HG03457 (cell line): ENCODE data around the gene ERP29.
"Not testable (repeated sequence)": the region's sequence is repeated elsewhere in the genome, so short reads cannot be mapped to it uniquely, and the experiment has no call there.

Source experiments
- ATAC-seq: cut with Tn5 transposase; IDR thresholded peaks from one replicate; pipeline ENCODE4 v1.9.1; 2021; ENCODE audit warnings: moderate number of reproducible peaks; ENCODE audit not compliant: unreplicated experiment

ERP29 gene

GRCh38 chr12:112031472-112031871 lies 18.2 kb downstream of the ERP29 start:
- no peak for ATAC-seq

DNA sequence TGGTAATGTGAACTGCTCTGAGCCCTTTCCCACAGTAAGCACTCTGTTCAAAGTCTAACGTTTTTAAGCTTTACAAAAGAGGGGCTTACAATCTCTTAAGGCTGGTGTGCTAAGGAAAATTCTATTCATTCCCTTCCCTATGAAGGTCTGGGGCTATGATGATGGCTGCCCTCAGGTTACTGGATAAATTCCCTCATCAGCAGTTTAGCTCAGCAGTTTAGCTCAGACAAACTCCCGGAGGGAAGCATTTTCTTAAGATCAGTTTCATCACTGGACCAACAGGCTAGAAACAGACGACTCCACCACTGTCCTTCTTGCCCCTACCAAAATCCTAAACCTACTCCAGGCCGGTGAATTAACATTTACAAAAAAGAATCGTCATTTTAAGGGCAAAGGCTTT lies 19.1 kb downstream of the ERP29 start:
- no peak for ATAC-seq

GRCh38 chr12:112035219-112035785 lies 22.1 kb downstream of the ERP29 start:
- ATAC-seq: no peak

- not testable (repeated sequence) for ATAC-seq
Measured at GRCh38 chr12:112036614-112037013, 23.4 kb downstream of the ERP29 start.

GRCh38 chr12:112046003-112046402 lies 32.8 kb downstream of the ERP29 start:
- ATAC-seq: no peak

- ATAC-seq: no peak
Measured at GRCh38 chr12:112049351-112049750, 36.1 kb downstream of the ERP29 start.

DNA sequence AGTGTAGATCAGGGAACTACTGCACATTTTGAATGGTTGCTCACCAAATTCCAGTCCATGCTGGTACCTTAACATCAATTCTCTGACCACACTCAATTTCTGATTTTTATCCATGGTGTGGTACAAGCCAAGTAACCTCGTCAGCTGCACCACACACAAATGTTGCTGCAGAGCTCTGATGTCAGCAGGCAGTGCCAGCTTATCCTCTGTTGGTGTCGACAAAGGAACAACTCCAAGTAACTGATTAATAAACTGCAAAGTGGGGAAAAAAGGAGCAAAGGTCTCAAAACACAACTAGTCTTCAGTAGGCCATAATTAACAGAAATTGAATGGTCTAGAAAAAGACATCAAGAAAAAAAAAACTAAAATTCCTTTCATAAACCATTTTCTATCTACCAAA lies 47.9 kb downstream of the ERP29 start:
- ATAC-seq: no peak

- no peak for ATAC-seq
Measured at GRCh38 chr12:112063273-112063672, 50.0 kb downstream of the ERP29 start.

DNA sequence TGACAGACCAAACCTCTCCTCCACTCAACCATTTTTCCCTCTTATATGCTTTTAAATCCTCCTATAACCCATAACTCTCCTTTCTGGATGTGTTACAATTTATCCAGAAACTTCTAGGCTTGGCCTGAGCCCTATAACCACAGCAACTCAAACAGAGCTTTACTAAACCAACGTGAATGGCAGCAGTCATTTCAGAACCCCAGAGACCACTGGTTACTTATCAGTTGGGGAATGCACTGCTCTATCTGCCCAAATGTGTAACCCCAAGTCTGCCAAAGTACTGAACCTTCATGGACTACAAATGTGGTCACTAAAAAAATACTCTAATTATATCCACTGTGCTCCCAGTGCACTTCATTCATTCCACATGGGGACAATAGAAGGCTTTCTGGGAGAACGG lies 53.3 kb downstream of the ERP29 start:
- ATAC-seq: no peak
